Hepatocyte (in vitro differentiated cells): ENCODE data around the gene TANC1. TPM values are rescaled to one million over a fixed set of nuclear protein-coding genes. Genes with fewer than 3 reads are reported as not detected.

ENCODE experiments used
- DNase-seq: peaks from one replicate; pipeline ENCODE4 v3.0.0-alpha.2; 2016; ENCODE audit warnings: low spot score
- H2AFZ ChIP-seq: fragments of 200-600 bp; sonication (generic); 2 replicates; pipeline ENCODE4 v1.6.0; 2016; ENCODE audit warnings: antibody characterized with exemption, mild to moderate bottlenecking
- H3K27ac ChIP-seq: fragments of 200-600 bp; sonication (generic); 2 replicates; pipeline ENCODE4 v1.5.1; 2016; ENCODE audit warnings: mild to moderate bottlenecking
- H3K27me3 ChIP-seq: fragments of 200-600 bp; sonication (generic); 2 replicates; pipeline ENCODE4 v1.6.1; 2016
- H3K36me3 ChIP-seq: fragments of 200-600 bp; sonication (generic); replicated peaks from 2 replicates; pipeline ENCODE4 v1.5.1; 2016; ENCODE audit warnings: low read depth; ENCODE audit not compliant: insufficient read depth
- H3K4me1 ChIP-seq: fragments of 200-600 bp; sonication (generic); 2 replicates; pipeline ENCODE4 v1.5.1; 2016; ENCODE audit warnings: mild to moderate bottlenecking, moderate library complexity; ENCODE audit not compliant: insufficient read depth
- H3K4me2 ChIP-seq: fragments of 200-600 bp; sonication (generic); 2 replicates; pipeline ENCODE4 v1.6.0; 2016
- H3K4me3 ChIP-seq: fragments of 200-600 bp; sonication (generic); 2 replicates; pipeline ENCODE4 v1.5.1; 2016; ENCODE audit warnings: mild to moderate bottlenecking
- H3K79me2 ChIP-seq: fragments of 200-600 bp; sonication (generic); 2 replicates; pipeline ENCODE4 v1.6.0; 2017; ENCODE audit warnings: mild to moderate bottlenecking
- H3K9me2 ChIP-seq: fragments of 200-600 bp; sonication (generic); replicated peaks from 2 replicates; pipeline ENCODE4 v1.6.0; 2017; ENCODE audit warnings: mild to moderate bottlenecking; ENCODE audit not compliant: insufficient read depth
- H3K9me3 ChIP-seq: fragments of 200-600 bp; sonication (generic); 2 replicates; pipeline ENCODE4 v1.5.1; 2016; ENCODE audit warnings: low read depth, mild to moderate bottlenecking
- H4K20me1 ChIP-seq: fragments of 200-600 bp; sonication (generic); 2 replicates; pipeline ENCODE4 v1.6.0; 2016; ENCODE audit warnings: mild to moderate bottlenecking; ENCODE audit not compliant: insufficient read depth, poor library complexity, severe bottlenecking
- EZH2 ChIP-seq: fragments of 200-600 bp; sonication (generic); IDR thresholded peaks from 2 replicates; pipeline ENCODE4 v1.6.1; 2016; ENCODE audit warnings: antibody characterized with exemption, mild to moderate bottlenecking, borderline replicate concordance
- EZH2phosphoT487 ChIP-seq: fragments of 200-600 bp; sonication (generic); IDR thresholded peaks from one replicate; pipeline ENCODE4 v1.6.1; 2018; ENCODE audit warnings: antibody characterized with exemption, mild to moderate bottlenecking, low read depth, moderate library complexity; ENCODE audit not compliant: unreplicated experiment, severe bottlenecking
- WGBS: methylation state at CpG from one replicate; pipeline ENCODE4 v1.1.6; 2016; ENCODE audit warnings: low lambda C conversion rate; ENCODE audit errors: missing lambda C conversion rate; 5-methylcytosine and 5-hydroxymethylcytosine counted together
- polyA plus RNA-seq: library from polyadenylated mRNA; unstranded; fragments of >200 nt; fragmentation: Nextera tagmentation; extraction: Ambion mirVana; gene quantifications from 2 replicates; pipeline ENCODE4 v1.2.1, GENCODE V29; 2016
- total RNA-seq: library from RNA; depleted of rRNA; stranded (reverse); fragments of >200 nt; gene quantifications from 2 replicates; pipeline ENCODE4 v1.2.3, GENCODE V29; 2014
- TF ChIP-seq, protein P1 (sequence below): fragments of 200-600 bp; sonication (generic); IDR thresholded peaks from 2 replicates; pipeline ENCODE4 v1.5.1; 2016; ENCODE audit warnings: antibody characterized with exemption, mild to moderate bottlenecking; ENCODE audit not compliant: poor library complexity

Gene TANC1
- total and polyA plus RNA-seq, 2 experiments from 2014 or later, result 8.3 to 18.5 TPM

DNA sequence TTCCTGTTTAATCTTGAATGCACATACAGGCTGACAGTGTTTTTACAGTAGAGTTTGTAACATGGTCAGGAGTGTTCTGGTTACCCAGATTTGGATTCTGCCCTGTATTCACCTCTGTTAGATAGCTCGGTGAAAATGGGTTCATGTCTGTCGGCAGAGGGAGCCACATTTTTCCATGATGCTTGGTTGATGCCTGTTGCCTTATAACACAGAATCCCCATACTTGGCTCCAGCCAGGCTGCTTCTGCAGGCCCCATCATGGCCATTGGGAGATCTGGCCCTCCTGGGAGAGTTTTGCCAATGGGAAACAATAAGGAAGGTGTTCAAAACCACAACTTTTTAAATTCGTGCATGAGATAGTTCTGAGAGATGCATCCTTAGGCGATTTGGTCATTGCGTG lies 240.0 kb downstream of the TANC1 start:
- no peak for TF ChIP-seq EZH2
- TF ChIP-seq, protein P1, sequence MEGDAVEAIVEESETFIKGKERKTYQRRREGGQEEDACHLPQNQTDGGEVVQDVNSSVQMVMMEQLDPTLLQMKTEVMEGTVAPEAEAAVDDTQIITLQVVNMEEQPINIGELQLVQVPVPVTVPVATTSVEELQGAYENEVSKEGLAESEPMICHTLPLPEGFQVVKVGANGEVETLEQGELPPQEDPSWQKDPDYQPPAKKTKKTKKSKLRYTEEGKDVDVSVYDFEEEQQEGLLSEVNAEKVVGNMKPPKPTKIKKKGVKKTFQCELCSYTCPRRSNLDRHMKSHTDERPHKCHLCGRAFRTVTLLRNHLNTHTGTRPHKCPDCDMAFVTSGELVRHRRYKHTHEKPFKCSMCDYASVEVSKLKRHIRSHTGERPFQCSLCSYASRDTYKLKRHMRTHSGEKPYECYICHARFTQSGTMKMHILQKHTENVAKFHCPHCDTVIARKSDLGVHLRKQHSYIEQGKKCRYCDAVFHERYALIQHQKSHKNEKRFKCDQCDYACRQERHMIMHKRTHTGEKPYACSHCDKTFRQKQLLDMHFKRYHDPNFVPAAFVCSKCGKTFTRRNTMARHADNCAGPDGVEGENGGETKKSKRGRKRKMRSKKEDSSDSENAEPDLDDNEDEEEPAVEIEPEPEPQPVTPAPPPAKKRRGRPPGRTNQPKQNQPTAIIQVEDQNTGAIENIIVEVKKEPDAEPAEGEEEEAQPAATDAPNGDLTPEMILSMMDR, result no peak
- no peak for TF ChIP-seq EZH2phosphoT487
- H2AFZ ChIP-seq, result no peak overlapping the region
- H3K27me3 ChIP-seq, result no peaks in the 10 kb centered on the region
- no peak for DNase-seq
- H3K27ac ChIP-seq, result no peak overlapping the region
- H3K79me2 ChIP-seq, result no peaks in the 10 kb centered on the region
- H4K20me1 ChIP-seq, result no peaks in the 10 kb centered on the region
- H3K4me2 ChIP-seq, result no peak overlapping the region
- H3K4me1 ChIP-seq, result peaks cover 5% of the 10 kb centered on the region
- H3K9me2 ChIP-seq, result no peaks in the 10 kb centered on the region
- WGBS, result 81% methylated on average over 5 of the region's 5 CpGs
- H3K4me3 ChIP-seq, result no peak overlapping the region
- H3K9me3 ChIP-seq, result no peaks in the 10 kb centered on the region
- no peaks in the 10 kb centered on the region for H3K36me3 ChIP-seq

DNA sequence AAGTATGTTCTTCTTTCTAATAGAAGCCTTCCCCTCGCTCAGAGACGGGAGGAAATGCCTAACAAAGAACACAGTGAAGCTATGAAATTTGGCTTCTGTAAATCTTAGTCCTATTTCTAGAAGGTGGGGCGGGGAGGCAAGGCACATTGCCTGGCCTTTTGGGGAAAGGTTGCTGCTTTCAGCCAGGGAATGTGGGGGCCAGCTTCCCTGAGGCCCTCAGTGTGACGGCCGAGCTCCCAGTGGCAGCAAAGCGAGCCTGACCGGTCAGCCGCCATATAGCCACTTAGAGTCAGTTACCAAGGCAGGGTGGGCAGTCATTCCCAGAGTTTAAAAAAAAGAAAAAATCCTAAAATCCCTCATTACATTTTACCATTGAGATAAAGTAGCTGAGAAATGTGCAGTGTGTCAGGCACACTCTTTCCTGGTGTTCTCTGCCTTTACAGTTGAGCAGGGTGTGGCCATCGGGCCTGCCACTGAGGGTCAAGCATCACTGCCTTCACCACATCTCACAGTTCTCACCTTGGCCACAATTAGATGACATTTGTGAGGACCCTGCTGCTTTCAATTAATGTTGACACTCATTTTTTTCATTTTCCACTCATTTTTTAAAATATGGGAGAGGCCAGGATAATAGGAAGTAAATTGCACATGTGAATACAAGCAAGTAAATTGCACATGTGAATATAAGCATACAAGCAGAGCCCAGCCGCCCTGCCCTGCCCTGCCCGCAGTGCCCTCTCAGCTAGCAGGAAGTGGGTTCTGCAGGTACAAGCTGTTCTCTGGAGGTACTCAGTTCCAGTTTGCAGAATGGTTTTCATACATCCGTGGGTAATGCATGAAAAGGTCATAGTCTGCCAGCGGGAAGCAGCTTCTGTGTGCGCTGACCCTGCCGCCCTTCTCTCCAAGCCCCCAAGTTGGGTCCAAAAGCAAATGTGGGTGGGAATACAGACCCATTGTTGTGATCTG lies 241.2 kb downstream of the TANC1 start:
- no peaks in the 10 kb centered on the region for H4K20me1 ChIP-seq
- no peaks in the 10 kb centered on the region for H3K27me3 ChIP-seq
- H3K36me3 ChIP-seq, result no peaks in the 10 kb centered on the region
- no peak for DNase-seq
- H3K4me3 ChIP-seq, result no peak overlapping the region
- H3K4me1 ChIP-seq, result peaks cover 5% of the 10 kb centered on the region
- no peaks in the 10 kb centered on the region for H3K79me2 ChIP-seq
- no peak overlapping the region for H3K4me2 ChIP-seq
- no peak overlapping the region for H3K27ac ChIP-seq
- H3K9me3 ChIP-seq, result no peaks in the 10 kb centered on the region
- H3K9me2 ChIP-seq, result no peaks in the 10 kb centered on the region
- TF ChIP-seq, protein P1, result no peak
- TF ChIP-seq EZH2phosphoT487 (no peak), EZH2 (no peak)
- WGBS, result 90% methylated on average over 15 of the region's 15 CpGs
- no peak overlapping the region for H2AFZ ChIP-seq

DNA sequence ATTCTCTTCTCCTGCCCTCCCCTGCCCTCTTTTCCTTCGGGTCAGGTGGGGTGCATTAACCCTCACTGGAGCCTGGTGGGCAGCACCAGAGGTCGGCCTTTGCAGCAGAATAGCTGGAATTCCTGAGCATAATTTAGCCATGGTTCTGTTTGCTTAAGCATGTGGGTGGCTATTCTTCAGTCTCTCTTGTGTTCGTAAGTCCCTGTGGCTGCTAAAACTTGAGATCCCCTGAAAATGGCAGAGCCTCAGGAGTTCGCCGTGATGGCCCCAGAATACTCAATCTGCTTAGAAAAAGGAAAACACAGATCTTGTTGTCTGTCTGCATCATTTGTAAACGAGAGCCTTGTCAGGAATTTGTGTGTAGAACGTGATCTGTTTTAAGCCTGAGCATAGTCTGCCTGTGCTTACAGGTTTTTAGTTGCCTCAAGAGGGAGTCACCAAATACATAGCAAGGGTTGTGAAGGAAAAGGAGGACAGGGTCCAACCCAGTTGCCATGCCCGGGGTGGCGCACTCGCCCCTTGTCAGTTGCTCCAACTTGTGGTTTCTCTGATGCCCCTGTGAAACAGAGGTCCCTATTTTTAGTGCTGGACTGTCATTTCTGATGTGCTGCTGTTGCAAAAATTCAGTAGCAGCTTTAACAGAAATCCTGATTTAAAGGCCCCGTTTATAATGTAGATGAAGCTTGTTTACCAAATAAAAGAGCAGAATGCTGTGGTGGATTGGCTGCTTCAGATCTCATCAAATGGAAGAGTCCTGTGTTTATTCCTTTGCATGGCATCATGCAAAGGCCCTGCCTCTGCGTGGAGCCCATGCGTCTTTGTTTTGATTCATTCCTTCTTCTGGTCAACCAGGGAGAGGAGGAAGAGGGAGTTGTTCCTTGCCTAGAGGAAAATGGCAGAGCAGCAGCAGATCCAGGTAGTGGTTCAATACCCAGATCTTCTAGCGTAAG lies 243.3 kb downstream of the TANC1 start:
- Histone ChIP-seq H3K36me3 (no peaks in the 10 kb centered on the region), H3K27ac (peak overlapping the region; percentile 3), H3K9me2 (no peaks in the 10 kb centered on the region), H3K27me3 (no peaks in the 10 kb centered on the region), H3K4me3 (no peak overlapping the region), H2AFZ (no peak overlapping the region), H3K79me2 (no peaks in the 10 kb centered on the region), H3K4me2 (peak overlapping the region; percentile 34), H4K20me1 (no peaks in the 10 kb centered on the region), H3K9me3 (no peaks in the 10 kb centered on the region), H3K4me1 (peaks cover 5% of the 10 kb centered on the region)
- peak; percentile 30 for DNase-seq
- no peak for TF ChIP-seq EZH2phosphoT487
- no peak for TF ChIP-seq EZH2
- TF ChIP-seq, protein P1, result no peak
- WGBS, result 44% methylated on average over 14 of the region's 14 CpGs
